GM15510 (cell line): ENCODE results near the gene TBCD.

Source experiments
- POLR2A ChIP-seq: IDR thresholded peaks from 3 replicates; pipeline ENCODE4 v1.6.1; 2011; ENCODE audit warnings: borderline replicate concordance; ENCODE audit not compliant: insufficient read length; ENCODE audit errors: extremely low read depth

Gene TBCD

GRCh38 chr17:82866590-82867191 is 114.8 kb downstream of the TBCD start:
- no peak for TF ChIP-seq POLR2A

- TF ChIP-seq POLR2A: no peak
These were observed 116.0 kb downstream of the TBCD start for GRCh38 chr17:82867763-82868325.

DNA sequence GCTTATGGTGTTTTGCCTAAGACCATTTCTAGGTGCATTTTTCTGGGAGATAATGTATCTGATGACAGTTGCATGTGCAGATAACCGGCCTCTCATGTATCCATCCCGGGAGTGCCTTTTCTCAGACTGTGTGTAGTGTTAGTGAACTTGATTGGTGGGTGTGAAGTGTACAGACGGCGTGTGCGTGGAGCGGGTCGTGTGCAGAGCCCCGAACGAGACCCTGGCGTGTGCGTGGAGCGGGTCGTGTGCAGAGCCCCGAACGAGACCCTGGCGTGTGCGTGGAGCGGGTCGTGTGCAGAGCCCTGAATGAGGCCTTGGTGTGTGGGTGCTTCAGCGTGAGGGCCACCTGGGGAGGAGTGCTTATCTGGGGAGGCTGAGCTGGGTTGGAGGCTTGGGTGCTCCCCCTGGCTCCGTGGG is 116.9 kb downstream of the TBCD start:
- TF ChIP-seq POLR2A: no peak

GRCh38 chr17:82869536-82869935 is 117.7 kb downstream of the TBCD start:
- no peak for TF ChIP-seq POLR2A

DNA sequence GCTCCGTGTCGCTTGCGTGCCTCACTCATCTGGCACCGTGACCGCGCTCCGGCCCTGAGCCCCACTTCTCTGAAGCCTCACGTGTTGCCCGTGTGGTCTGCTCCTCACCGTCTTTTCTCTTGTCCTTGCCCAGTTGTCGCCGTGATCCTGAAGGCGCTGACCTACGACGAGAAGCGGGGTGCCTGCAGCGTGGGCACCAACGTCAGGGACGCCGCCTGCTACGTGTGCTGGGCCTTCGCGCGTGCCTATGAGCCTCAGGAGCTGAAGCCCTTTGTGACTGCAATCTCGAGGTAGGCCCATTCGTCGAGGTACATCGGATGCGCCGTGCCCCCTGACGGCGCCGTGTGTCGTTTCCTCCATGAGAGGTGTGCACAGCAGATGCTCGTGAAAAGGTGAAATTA is 118.2 kb downstream of the TBCD start:
- TF ChIP-seq POLR2A: no peak

- no peak for TF ChIP-seq POLR2A
These were observed 118.7 kb downstream of the TBCD start for GRCh38 chr17:82870541-82870940.

DNA sequence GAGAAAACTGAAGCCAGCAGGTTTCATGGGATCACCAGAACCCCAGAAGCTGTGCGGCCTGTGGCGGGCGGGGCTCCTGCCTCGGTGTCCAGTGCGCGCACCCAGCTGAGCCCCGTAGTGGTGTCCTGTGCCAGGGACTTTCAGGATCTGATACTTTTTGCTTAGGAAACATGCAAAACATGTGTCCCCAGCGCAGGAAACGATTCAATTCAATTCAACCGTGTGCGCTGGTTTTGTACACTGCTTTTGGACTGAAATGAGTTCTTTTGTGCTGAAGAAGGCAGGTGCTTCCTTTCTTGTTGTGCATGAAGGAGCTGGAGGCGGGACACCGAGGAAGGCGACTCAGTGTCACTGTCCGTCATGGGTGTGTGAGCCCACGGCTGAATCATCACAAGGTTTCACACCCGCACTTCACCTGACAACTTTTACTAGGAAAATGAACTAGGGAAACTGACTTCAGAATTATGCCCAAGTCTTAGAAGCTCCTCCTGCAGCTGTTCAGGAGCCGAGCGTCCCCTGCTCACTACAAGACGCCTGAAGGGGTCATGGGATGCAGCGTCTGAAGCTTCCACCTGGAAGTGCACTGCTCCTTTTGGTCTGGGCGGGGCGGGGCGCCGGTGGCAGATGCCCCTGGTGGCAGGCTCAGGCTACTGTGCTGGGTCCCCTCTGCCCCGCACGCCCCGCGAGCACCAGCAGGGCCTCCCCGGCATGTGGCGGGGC is 119.4 kb downstream of the TBCD start:
- TF ChIP-seq POLR2A: no peak

DNA sequence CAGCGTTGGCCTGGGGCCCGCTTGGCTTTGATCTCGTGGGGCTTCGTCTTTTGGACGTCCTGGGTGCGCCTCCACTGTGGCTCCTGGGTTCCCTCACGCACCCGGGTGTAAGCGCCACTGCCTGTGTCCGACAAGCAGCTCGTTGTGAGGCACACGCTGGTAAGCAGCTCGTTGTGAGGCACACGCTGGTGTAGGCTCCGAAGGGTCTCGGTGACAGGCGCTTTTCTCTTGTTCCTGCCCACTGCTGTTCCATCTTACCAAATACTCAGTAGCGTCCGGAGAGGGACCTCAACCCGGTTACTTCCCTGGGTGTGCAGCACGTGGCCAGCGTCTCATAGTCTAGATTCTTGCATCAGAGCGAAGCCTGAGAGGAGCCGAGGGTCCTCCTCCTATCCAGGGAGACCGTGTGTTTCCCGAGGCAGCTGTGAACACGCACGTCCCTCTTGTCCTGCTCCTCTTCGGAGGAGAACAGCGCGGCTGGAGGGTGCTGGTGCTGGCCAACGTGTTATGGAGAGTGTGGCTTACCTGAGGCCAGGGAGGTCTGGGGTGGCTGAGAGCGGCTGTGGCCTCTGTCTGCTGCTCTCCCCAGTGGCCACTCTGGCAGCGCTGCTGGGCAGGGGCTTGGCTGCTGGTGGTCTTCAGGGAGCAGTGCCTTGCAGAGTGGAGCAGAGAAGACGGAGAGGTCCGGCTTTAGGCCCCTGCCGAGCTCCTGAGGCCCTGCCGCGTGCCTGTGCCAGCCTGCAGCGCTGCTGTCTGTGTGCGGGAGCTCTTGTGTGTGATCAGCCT is 120.1 kb downstream of the TBCD start:
- TF ChIP-seq POLR2A: no peak

GRCh38 chr17:82872591-82873520 is 121.0 kb downstream of the TBCD start:
- no peak for TF ChIP-seq POLR2A

GRCh38 chr17:82873521-82873920 is 121.7 kb downstream of the TBCD start:
- no peak for TF ChIP-seq POLR2A

GRCh38 chr17:82874011-82874835 is 122.4 kb downstream of the TBCD start:
- TF ChIP-seq POLR2A: no peak

DNA sequence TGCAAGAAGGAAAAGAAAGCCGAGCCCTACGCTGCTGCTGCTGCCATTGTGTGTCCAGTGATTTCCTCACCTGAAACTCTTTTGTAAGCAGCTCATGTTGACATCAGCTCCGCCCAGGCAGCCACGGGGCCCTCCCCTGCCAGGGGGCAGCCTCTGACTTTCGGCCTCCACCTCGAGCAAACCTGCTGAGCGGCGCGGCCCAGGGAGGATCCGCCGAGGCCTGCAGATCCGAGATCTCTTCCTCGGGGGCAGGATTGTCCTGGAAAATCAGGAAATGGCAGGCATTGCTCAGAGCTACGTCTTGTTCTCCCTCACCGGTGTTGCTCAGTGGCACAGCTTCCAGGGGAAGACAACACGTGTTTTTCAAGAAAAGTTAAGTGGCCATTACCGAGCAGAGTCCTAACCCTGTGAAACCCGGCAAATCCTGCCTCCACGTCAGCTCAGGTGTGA is 123.6 kb downstream of the TBCD start:
- TF ChIP-seq POLR2A: no peak

- TF ChIP-seq POLR2A: no peak
These were observed 124.3 kb downstream of the TBCD start for GRCh38 chr17:82876149-82876548.
